Measurements from ENCODE around the gene SH3PXD2A. TPM values are rescaled to one million over a fixed set of nuclear protein-coding genes. Genes with fewer than 3 reads are reported as not detected.

The SH3PXD2A gene
- total and polyA plus RNA-seq, 10 of the 15 experiments (the other 5 are each of a cell fraction or from before 2014, with no cell fraction given) = 0.63 to 14.0 (median 4.4) TPM

- no TSS peak for BruUV-seq (replicated peaks)
- H3K9ac ChIP-seq (ENCODE audit: control insufficient read depth, insufficient read depth, low read length) = no peak overlapping the region
- H3K9me3 ChIP-seq (replicated peaks; ENCODE audit: control insufficient read depth, insufficient read depth, low read length) = no peaks in the 10 kb centered on the region
- DNase-seq (ENCODE audit: low read depth, low spot score) (no peak), ATAC-seq (no peak), FAIRE-seq (no peak)
- ChIA-PET POLR2A (no interaction called here), RAD21 (ENCODE audit: unreplicated experiment) (no interaction called here), CTCF (no interaction called here), SMC1A (ENCODE audit: uncharacterized antibody, unreplicated experiment) (no interaction called here)
- H3K36me3 ChIP-seq (ENCODE audit: control insufficient read depth in 2 of 2, insufficient read depth in 2 of 2, low read length in 1 of 2) = no peaks in the 10 kb centered on the region
- in situ Hi-C loops (cut with MboI) (no loop called here), intact Hi-C loops (cut with micrococcal nuclease; ENCODE audit: unreplicated experiment) (no loop called here)
- no peak overlapping the region for H3K4me3 ChIP-seq
- H4K20me1 ChIP-seq (ENCODE audit: control insufficient read depth, insufficient read depth) = no peaks in the 10 kb centered on the region
- peaks cover 2 to 3% of the 10 kb centered on the region in 2 experiments; a peak in 1 of 4 replicates for H3K27me3 ChIP-seq (replicated peaks in 1 of 2; ENCODE audit: control insufficient read depth in 2 of 2, insufficient read depth in 2 of 2, low read length in 1 of 2)
- TF ChIP-seq NBN (IDR thresholded peaks at IDR 0.05) = no peak
- no peak for TF ChIP-seq STAT1 (conservative IDR thresholded peaks at IDR 0.05)
- no peak for TF ChIP-seq ZNF384 (IDR thresholded peaks at IDR 0.05; ENCODE audit: borderline replicate concordance, low read depth, low read length)
- TF ChIP-seq RELA (IDR thresholded peaks at IDR 0.05; ENCODE audit: borderline replicate concordance, partially characterized antibody) = no peak
- TF ChIP-seq REST (IDR thresholded peaks at IDR 0.05; ENCODE audit: low read depth, low read length) = no peak
- no peak for TF ChIP-seq LARP7 (IDR thresholded peaks at IDR 0.05)
- no peak for TF ChIP-seq SMAD5 (IDR thresholded peaks at IDR 0.05; ENCODE audit: low read depth)
- TF ChIP-seq SMC3 (IDR thresholded peaks at IDR 0.05; ENCODE audit: borderline replicate concordance, low read length) = no peak
- no peak for TF ChIP-seq NFYA (IDR thresholded peaks at IDR 0.05; ENCODE audit: borderline replicate concordance, low read depth, low read length)
- no peak for TF ChIP-seq IKZF2 (IDR thresholded peaks at IDR 0.05)
- TF ChIP-seq TARDBP (IDR thresholded peaks at IDR 0.05; ENCODE audit: borderline replicate concordance) = no peak
- TF ChIP-seq ASH2L (IDR thresholded peaks at IDR 0.05; ENCODE audit: borderline replicate concordance, low read depth) = no peak
- no peak for TF ChIP-seq RUNX3 (IDR thresholded peaks at IDR 0.05; ENCODE audit: low read length)
- TF ChIP-seq RELB (IDR thresholded peaks at IDR 0.05; ENCODE audit: low read depth) = no peak
- TF ChIP-seq ZNF217 (IDR thresholded peaks at IDR 0.05) = no peak
- TF ChIP-seq SUZ12 (IDR thresholded peaks at IDR 0.05; ENCODE audit: unreplicated experiment) = no peak
- no peak for TF ChIP-seq ZNF24 (IDR thresholded peaks at IDR 0.05)
- H3K4me1 ChIP-seq (ENCODE audit: control insufficient read depth, insufficient read depth, low read length) = no peaks in the 10 kb centered on the region
- no peak overlapping the region for H3K4me2 ChIP-seq (ENCODE audit: control insufficient read depth, insufficient read depth)
- H2AFZ ChIP-seq (ENCODE audit: control insufficient read depth, low read depth, low read length) = no peak overlapping the region
- no peaks in the 10 kb centered on the region for H3K79me2 ChIP-seq (ENCODE audit: control insufficient read depth, insufficient read depth, low read length)
- no peak overlapping the region for H3K27ac ChIP-seq (ENCODE audit: control insufficient read depth, insufficient read depth)
- WGBS (ENCODE audit: insufficient coverage, insufficient replicate concordance, low lambda C conversion rate, missing lambda C conversion rate) = 46% methylated on average over 7 of the region's 7 CpGs
These were observed 60.4 kb downstream of the SH3PXD2A start for GRCh38 chr10:103794996-103795395.

Data from GM12878 (cell line).